Urinary bladder (tissue), 4 donors: ENCODE results near the gene STRN. TPM values are rescaled to one million over a fixed set of nuclear protein-coding genes. Genes with fewer than 3 reads are reported as not detected.
A peak's percentile ranks its signal among the peaks of the same experiment; 100 is the strongest.

Experiments
- DNase-seq: peaks from one replicate; pipeline ENCODE4 v3.0.0-alpha.2; 2015; ENCODE audit errors: extremely low spot score
- H3K27ac ChIP-seq: one replicate; pipeline ENCODE4 v1.5.1; 2013; ENCODE audit warnings: low read depth, mild to moderate bottlenecking, moderate library complexity
- H3K36me3 ChIP-seq: one replicate; pipeline ENCODE4 v1.6.1; 2013; ENCODE audit warnings: mild to moderate bottlenecking, moderate library complexity; ENCODE audit not compliant: insufficient read depth
- H3K4me1 ChIP-seq: one replicate; pipeline ENCODE4 v1.6.1; 2013; ENCODE audit warnings: mild to moderate bottlenecking, moderate library complexity; ENCODE audit not compliant: insufficient read depth
- H3K4me3 ChIP-seq: one replicate; pipeline ENCODE4 v1.5.1; 2013; ENCODE audit warnings: low read depth, low read length
- WGBS: extraction: QIAGEN DNeasy Blood & Tissue Kit; methylation state at CpG from one replicate; pipeline ENCODE4 v1.1.7; 2013; 5-methylcytosine and 5-hydroxymethylcytosine counted together
- polyA plus RNA-seq: library from polyadenylated mRNA; stranded (reverse); fragments of 200-250 nt; gene quantifications from one replicate; pipeline ENCODE4 v1.2.3, GENCODE V29; 2013
- total RNA-seq: library from RNA; depleted of rRNA; stranded (reverse); fragments of >200 nt; gene quantifications from one replicate; pipeline ENCODE4 v1.2.3, GENCODE V29; 2014
- donor health status: healthy with polysubstance abuse.
- donor health status: healthy.

Gene STRN
- total and polyA plus RNA-seq, 2 donors, result 8.2 to 34.9 TPM

DNA sequence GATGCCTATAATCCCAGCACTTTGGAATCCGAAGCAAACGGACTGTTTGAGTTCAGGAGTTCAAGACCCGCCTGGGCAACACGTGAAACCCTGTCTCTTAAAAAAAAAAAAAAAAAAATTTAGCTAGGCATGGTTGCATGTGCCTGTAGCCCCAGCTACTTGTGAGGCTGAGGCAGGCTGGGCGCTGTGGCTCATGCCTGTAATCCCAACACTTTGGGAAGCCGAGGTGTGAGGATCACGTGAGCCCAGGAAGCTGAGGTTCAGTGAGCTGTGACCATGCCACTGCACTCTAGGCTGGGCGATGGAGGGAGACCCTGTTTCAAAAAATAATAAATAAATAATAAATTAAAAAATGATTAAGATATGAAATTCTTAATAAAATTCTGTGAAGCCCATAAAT lies 9.0 kb upstream of the STRN start:
- Histone ChIP-seq H3K27ac (no peak overlapping the region), H3K4me3 (no peak overlapping the region), H3K36me3 (peaks cover 3% of the 10 kb centered on the region), H3K4me1 (no peaks in the 10 kb centered on the region)
- 90% methylated on average over 8 of the region's 8 CpGs for WGBS
- no peak for DNase-seq

DNA sequence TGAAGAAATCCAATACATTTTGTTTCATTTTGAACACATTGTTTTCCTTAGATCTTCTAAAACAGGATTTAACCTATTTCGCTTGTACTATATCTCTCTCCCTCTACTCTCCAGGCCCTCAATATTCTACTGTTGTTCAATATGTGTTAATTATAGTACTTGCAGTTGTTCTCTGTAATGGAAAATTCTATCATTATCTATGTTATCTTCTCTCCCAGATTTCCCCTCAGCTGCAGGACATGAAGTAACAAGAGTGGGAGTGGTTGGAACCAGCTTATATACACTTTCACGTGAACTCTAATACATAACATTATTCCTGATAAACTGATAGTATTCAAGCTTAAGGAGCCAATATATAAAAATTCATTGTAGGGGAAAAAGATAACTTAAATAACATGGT lies 7.0 kb upstream of the STRN start:
- no peaks in the 10 kb centered on the region for H3K36me3 ChIP-seq
- DNase-seq, result no peak
- no peaks in the 10 kb centered on the region for H3K4me1 ChIP-seq
- no peak overlapping the region for H3K27ac ChIP-seq
- WGBS, result 63% methylated on average over 2 of the region's 2 CpGs
- H3K4me3 ChIP-seq, result no peak overlapping the region

DNA sequence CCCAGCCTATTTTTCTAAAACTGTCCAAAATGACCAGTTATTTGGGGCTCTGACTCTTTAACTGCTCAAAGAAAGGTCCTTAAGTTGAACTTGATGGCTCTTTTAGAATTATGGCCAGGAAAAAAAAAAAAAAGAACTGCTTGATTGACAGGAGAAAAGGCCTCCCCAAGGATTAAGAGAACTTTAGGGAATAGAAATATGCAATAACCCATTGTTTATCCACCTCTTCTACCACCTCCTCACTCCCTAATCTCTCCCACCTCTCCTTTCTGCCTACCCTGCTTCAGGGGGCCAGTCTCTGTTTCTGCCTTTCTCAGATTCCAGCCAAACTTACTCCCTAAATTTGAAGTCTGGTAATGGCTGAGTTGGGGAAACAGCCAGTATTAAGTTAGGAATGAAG lies 5.7 kb upstream of the STRN start:
- no peak overlapping the region for H3K27ac ChIP-seq
- no peaks in the 10 kb centered on the region for H3K36me3 ChIP-seq
- no peak for DNase-seq
- H3K4me1 ChIP-seq, result no peaks in the 10 kb centered on the region
- no peak overlapping the region for H3K4me3 ChIP-seq

DNA sequence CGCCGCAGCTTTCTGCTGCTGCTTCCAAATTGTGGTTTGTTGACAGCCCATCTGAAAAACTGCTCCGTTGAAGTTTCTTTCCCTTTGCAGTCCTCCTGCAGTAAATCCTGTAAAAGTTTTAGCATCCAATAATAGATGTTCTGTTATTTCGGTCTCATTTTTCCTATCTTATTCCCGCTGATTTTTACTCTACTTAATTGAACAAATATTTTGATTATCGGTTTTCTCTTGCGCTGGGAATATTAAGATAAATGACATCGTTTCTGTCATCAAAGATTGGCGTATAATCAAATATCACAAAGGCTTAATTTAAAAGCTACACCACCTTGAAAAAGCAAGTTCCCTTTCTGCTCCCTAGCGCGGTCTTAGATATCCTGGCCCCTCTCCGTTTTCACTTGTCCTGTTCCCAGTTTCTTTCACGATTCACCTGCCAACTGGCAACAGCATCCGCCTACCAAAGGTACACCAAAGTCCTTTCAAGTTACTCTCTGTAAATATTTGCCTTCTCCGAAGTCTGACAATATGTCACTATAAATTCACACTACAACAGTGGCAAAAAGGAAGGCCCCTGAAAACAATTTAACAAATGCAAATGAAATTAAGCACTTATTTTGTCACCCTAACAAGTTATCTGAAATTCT lies 1.0 kb upstream of the STRN start:
- WGBS, result 31% methylated on average over 15 of the region's 15 CpGs
- Histone ChIP-seq H3K4me3 (peak overlapping the region; percentile 46), H3K4me1 (no peaks in the 10 kb centered on the region), H3K27ac (peak overlapping the region; percentile 53), H3K36me3 (no peaks in the 10 kb centered on the region)
- DNase-seq, result no peak

DNA sequence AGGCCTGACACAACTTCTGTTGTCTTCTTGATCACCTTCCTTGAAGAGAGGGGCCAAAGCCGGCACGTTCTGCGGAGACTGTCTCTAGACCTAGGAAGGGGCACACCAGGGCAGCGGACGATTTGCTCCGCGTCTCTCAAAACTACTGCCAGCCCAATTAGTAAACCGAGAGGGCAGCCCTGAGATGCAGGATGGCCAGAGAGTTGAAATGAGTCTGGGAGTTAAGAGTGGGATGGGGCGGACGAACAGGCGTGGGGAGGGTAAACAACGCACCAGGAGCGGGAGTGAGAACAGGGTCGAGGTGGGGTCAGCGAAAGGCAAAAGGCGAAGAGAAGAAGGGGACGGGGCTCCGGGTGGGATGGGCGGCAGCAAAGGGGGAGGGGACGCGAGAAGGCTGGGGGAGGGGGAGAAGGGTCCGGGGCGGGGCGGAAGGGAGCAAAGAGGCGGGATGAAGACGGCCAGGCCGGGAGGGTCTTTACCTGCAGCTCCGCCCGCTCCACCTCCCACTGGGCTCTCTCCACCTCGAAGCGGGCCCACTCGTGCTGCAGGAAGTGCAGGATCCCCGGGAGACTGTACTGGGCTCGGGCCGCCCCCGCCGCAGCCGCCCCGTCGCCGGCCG lies 476 bp downstream of the STRN start:
- Histone ChIP-seq H3K36me3 (no peaks in the 10 kb centered on the region), H3K27ac (peak overlapping the region; percentile 87), H3K4me3 (peak overlapping the region; percentile 97), H3K4me1 (no peaks in the 10 kb centered on the region)
- WGBS, result under 1% methylated on average over 42 of the region's 42 CpGs
- DNase-seq, result no peak

DNA sequence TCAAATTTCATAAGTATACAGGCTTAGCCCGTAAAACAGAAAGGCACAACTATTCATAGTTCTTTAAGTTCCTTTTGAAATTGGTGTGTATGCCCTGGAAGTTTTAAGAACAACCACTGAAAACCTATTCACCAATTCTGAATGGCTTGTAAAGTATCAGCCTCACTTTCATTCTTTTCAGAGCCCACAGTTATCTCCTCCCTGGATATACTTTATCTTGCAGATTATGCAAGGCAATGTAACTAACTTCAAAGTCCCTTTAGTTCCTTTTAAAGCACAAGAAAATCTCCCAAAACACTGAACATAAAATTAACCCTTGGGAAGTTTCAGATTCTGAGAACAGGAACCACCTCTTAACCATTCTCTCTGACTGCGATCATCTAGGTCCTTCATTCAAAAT lies 1.1 kb downstream of the STRN start:
- Histone ChIP-seq H3K4me3 (peak overlapping the region; percentile 97), H3K27ac (no peak overlapping the region), H3K4me1 (no peaks in the 10 kb centered on the region), H3K36me3 (no peaks in the 10 kb centered on the region)
- DNase-seq, result no peak
- WGBS, result 34% methylated on average over 2 of the region's 2 CpGs

DNA sequence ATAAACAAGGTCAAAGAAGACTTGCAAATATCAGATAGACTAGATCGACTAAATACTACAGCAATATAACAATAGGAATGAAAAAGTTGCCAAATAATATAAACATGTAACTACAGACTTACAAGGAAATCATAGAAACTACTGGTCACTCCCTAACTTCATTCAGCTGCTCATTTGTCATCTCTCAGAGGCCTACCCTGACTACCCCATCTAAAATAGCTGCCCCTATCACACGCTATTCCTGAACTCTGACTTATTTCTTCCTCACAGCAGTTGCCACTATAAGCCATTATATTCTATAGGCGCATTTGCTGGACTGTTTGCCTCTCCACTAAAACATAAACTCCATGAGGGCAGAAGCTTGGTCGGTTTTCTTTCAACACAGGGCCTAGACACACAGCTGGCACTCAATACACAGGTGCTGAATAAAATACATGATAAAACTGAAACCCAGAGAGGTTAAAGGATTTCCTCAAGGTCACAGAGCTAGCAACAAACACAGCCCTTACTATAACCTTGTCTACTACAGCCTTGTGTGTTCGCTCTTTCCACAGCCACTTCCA lies 1.8 kb downstream of the STRN start:
- H3K4me3 ChIP-seq, result no peak overlapping the region
- no peaks in the 10 kb centered on the region for H3K4me1 ChIP-seq
- no peak overlapping the region for H3K27ac ChIP-seq
- no peak for DNase-seq
- 69% methylated on average over 5 of the region's 5 CpGs for WGBS
- H3K36me3 ChIP-seq, result no peaks in the 10 kb centered on the region

DNA sequence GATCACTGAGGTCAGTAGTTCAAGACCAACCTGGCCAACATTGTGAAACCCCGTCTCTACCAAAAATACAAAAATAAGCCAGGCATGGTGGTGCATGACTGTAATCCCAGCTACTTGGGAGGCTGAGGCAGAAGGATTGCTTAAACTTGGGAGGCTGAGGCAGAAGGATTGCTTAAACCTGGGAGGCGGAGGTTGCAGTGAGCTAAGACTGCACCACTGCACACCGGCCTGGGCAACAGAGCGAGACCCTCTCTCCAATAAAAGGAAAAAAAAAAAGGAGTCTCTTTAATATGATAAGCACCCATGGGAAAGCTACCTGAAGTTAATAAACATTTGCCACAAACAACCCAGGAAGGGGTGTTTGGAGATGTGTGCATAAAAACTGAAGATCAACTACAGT lies 2.6 kb downstream of the STRN start:
- no peaks in the 10 kb centered on the region for H3K36me3 ChIP-seq
- no peak overlapping the region for H3K27ac ChIP-seq
- no peak for DNase-seq
- H3K4me1 ChIP-seq, result no peaks in the 10 kb centered on the region
- 98% methylated on average over 4 of the region's 4 CpGs for WGBS
- no peak overlapping the region for H3K4me3 ChIP-seq

DNA sequence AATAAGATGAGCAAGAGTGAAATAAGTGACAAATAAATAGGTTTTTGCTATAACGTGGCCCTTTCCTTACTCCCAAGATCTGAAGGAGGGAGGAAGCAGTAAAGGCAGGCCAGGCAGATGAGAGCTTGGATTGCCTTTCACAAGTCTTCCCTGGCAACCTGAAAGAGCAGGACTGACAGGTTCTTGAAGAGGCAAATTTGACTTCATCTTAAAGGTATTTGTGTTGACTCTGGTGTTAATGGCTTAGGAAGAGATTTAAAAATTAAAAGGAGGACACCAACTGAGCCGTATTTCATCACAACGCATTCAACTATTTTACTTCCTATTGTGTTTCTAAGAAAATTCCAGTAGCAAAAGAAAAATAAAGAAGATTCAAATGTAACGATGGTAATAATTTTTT lies 3.2 kb downstream of the STRN start:
- no peak overlapping the region for H3K27ac ChIP-seq
- no peaks in the 10 kb centered on the region for H3K36me3 ChIP-seq
- no peaks in the 10 kb centered on the region for H3K4me1 ChIP-seq
- WGBS, result 80% methylated on average over 4 of the region's 4 CpGs
- DNase-seq, result no peak
- no peak overlapping the region for H3K4me3 ChIP-seq

DNA sequence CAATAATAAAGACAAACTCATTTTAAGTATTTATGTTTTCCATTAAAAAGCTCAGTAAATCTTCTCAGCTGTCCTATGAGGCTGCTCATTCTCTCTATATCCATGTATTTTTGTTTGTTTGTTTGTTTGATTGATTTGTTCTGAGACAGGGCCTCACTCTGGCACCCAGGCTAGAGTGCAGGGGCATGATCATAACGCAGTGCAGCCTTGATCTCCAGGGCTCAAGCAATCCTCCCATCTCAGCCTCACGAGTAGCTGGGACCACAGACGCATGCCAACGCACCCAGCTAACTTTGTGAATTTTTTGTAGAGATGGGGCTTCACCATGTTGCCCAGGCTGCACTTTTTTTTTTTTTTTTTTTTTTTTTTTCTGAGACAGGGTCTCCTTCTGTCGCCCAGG lies 5.6 kb downstream of the STRN start:
- no peaks in the 10 kb centered on the region for H3K4me1 ChIP-seq
- no peak overlapping the region for H3K4me3 ChIP-seq
- WGBS, result 94% methylated on average over 5 of the region's 5 CpGs
- no peak for DNase-seq
- H3K27ac ChIP-seq, result no peak overlapping the region
- H3K36me3 ChIP-seq, result no peaks in the 10 kb centered on the region

DNA sequence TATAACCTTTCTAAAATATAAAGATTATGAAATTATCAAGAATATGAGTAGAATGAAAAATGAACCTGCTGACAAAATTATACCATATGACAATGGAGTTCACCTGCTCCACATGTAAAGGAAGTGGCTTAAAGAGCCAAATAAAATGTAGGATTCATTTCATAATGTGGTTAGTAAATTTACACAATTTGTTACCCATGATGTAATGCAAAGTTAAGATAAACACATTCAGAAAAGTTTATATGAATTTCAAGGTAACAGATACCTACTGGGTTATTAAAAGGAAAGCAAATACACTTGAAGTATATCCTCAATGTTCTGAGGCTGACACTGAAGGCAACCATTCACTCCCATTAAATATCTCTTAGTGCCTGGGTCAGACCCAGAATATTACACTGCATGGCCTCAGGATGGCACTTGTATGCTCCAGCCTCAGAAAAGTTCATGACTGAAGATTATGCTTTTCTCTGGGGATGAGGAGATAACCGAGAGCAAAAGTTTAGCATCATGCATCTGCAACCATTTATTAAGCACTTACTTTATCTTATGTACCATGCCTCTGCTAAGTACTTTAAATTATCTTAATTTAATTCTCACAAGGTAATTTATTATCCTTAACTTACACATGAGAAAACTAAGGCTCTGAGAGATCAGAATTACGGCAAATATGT lies 6.2 kb downstream of the STRN start:
- Histone ChIP-seq H3K4me1 (no peaks in the 10 kb centered on the region), H3K36me3 (no peaks in the 10 kb centered on the region), H3K4me3 (no peak overlapping the region), H3K27ac (no peak overlapping the region)
- DNase-seq, result no peak
- 77% methylated on average over 2 of the region's 2 CpGs for whole genome bisulfite sequencing

DNA sequence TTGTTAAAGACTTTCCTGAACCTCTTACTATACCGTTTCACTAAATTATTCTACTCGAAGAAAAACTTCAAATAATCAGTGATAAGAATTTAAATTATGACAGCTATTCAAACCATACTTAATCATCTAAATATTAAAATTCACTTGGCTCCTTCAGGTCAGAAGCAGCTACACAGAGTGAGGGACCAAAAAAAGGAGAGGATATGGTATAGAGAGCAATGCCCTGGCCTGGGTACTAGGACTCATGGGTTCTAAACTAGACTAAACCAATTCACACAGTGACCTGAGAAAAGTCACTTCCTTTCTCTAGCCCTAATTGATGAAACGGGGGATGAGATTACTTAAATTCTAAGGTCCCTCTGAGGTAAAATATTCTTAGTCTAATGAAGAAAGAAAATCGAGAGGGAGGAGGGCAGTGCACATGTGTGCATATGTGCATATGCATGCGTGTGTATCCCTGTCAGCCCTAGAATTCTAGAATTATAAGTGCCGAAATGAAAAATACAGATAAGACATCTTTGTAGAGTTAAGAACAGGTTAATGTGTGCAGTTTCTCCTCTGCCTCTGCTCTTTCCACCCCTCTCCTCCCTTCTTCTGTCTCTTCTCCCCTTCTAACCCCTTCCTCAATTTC lies 11.2 kb downstream of the STRN start:
- DNase-seq, result no peak
- no peak overlapping the region for H3K4me3 ChIP-seq
- WGBS, result 72% methylated on average over 6 of the region's 6 CpGs

DNA sequence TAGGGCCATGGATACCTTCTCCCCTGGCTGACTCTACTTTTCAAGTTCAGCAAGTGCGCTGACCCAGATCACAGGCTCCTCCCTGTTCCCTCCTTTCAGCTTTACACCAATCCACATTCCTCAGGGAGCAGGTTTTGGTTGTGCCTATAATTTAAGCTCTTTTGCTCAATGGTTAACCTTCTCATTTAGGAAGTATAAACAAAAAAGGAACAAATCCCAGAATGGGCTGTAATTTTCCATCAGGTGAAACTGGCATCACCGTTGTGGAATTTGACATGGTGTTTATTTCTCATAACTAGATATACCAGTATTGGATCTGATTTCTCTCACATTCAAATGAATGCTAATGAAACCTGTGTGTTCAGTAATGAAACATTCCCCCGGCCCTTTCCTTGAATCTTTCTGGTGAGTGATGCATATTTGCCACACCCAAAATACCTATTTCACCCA lies 13.6 kb downstream of the STRN start:
- WGBS, result 89% methylated on average over 3 of the region's 3 CpGs
- Histone ChIP-seq H3K27ac (no peak overlapping the region), H3K4me1 (no peaks in the 10 kb centered on the region), H3K4me3 (no peak overlapping the region), H3K36me3 (no peaks in the 10 kb centered on the region)
- DNase-seq, result no peak

More for the DNA sequence above, 11.2 kb downstream of the STRN start:
- Histone ChIP-seq H3K4me1 (no peaks in the 10 kb centered on the region), H3K27ac (no peak overlapping the region), H3K36me3 (no peaks in the 10 kb centered on the region)

DNA sequence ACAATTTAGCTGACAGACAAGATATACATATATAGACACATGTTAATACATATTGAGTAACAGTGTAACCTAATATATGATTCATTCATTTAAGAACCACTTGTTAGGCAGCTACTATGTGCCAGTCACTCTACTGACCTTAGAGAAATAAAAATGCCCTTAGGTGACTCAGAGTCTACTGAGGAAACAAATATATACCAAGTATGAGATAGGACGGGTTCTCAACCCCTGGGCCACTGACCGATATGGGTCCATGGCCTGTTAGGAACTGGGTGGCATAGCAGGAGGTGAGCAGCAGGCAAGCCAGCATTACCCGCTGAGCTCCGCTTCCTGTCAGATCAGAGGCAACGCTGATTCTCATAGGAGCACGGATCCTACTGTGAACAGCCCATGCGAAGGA lies 14.8 kb downstream of the STRN start:
- WGBS, result 93% methylated on average over 7 of the region's 7 CpGs
- H3K27ac ChIP-seq, result no peak overlapping the region
- DNase-seq, result no peak
- no peaks in the 10 kb centered on the region for H3K36me3 ChIP-seq
- no peaks in the 10 kb centered on the region for H3K4me1 ChIP-seq
- no peak overlapping the region for H3K4me3 ChIP-seq
